CD4-positive, CD25-positive, alpha-beta regulatory T cell (primary cell): ENCODE data around the gene TRA2B. TPM values are rescaled to one million over a fixed set of nuclear protein-coding genes. Genes with fewer than 3 reads are reported as not detected.

Experiments used
- ATAC-seq, 2 donors: fragments of 150-1000 bp; cut with Tn5 transposase; one replicate each; pipeline ENCODE4 v1.10.0; 2021; ENCODE audit warnings: low read depth in 2 of 2, moderate number of reproducible peaks in 2 of 2, moderate library complexity in 1 of 2
- DNase-seq, 3 donors: peaks; one replicate each; pipeline versions ENCODE4 v3.0.0 to v3.0.0-alpha.2; 2012 to 2022; ENCODE audit warnings: mixed read lengths in 1 of 3
- H3K27ac ChIP-seq: one replicate; pipeline ENCODE4 v1.7.0; 2013; ENCODE audit warnings: mild to moderate bottlenecking, low read length; ENCODE audit not compliant: insufficient read depth, poor library complexity, severe bottlenecking
- H3K27me3 ChIP-seq: one replicate; pipeline ENCODE4 v1.7.0; 2013; ENCODE audit warnings: low read length; ENCODE audit not compliant: control insufficient read depth, insufficient read depth
- H3K36me3 ChIP-seq: one replicate; pipeline ENCODE4 v1.7.0; 2013; ENCODE audit warnings: mild to moderate bottlenecking, low read length, moderate library complexity; ENCODE audit not compliant: control insufficient read depth, insufficient read depth
- H3K4me1 ChIP-seq: 2 replicates; pipeline ENCODE4 v1.7.0; 2013; ENCODE audit warnings: mild to moderate bottlenecking, low read length; ENCODE audit not compliant: insufficient read depth, control insufficient read depth, poor library complexity, severe bottlenecking
- H3K4me3 ChIP-seq: one replicate; pipeline ENCODE4 v1.7.0; 2013; ENCODE audit warnings: low read depth, mild to moderate bottlenecking, low read length, moderate library complexity
- H3K9me3 ChIP-seq, 2 experiments: 1 replicate in 1 of 2; 2 replicates in 1 of 2; pipeline ENCODE4 v1.7.0; 2013; ENCODE audit warnings: low read length in 2 of 2, mild to moderate bottlenecking in 1 of 2, moderate library complexity in 1 of 2; ENCODE audit not compliant: control insufficient read depth in 2 of 2
- H3K27ac Mint-ChIP-seq, 3 donors: one replicate each; pipeline ENCODE4 v1.8.0; 2020 to 2022; ENCODE audit warnings: mild to moderate bottlenecking in 3 of 3, mixed read lengths in 3 of 3, moderate library complexity in 2 of 3
- H3K27me3 Mint-ChIP-seq: one replicate; pipeline ENCODE4 v1.8.0; 2022; ENCODE audit warnings: mild to moderate bottlenecking, mixed read lengths
- H3K36me3 Mint-ChIP-seq: one replicate; pipeline ENCODE4 v1.8.0; 2020; ENCODE audit warnings: mixed read lengths
- H3K4me1 Mint-ChIP-seq, 4 donors: one replicate each; pipeline ENCODE4 v1.8.0; 2020 to 2022; ENCODE audit warnings: mixed read lengths in 4 of 4, mild to moderate bottlenecking in 1 of 4
- H3K4me3 Mint-ChIP-seq, 4 donors: one replicate each; pipeline ENCODE4 v1.8.0; 2020 to 2022; ENCODE audit warnings: mild to moderate bottlenecking in 4 of 4, mixed read lengths in 4 of 4, moderate library complexity in 3 of 4
- H3K9me3 Mint-ChIP-seq, 7 donors: one replicate each; pipeline ENCODE4 v1.8.0; 2020 to 2022; ENCODE audit warnings: mixed read lengths in 7 of 7, mild to moderate bottlenecking in 3 of 7, moderate library complexity in 2 of 7
- polyA plus RNA-seq, 4 donors: library from polyadenylated mRNA; unstranded; fragments of 300-500 nt; fragmentation: Illumina TruSeq; gene quantifications; one replicate each; pipeline ENCODE4 v1.2.3, GENCODE V29; 2021
- total RNA-seq: library from RNA; stranded (reverse); gene quantifications from one replicate; pipeline ENCODE4 v1.2.3, GENCODE V29; 2022

TRA2B gene
- total and polyA plus RNA-seq, 5 donors from 2014 or later: 187 to 631 (median 218) TPM

DNA sequence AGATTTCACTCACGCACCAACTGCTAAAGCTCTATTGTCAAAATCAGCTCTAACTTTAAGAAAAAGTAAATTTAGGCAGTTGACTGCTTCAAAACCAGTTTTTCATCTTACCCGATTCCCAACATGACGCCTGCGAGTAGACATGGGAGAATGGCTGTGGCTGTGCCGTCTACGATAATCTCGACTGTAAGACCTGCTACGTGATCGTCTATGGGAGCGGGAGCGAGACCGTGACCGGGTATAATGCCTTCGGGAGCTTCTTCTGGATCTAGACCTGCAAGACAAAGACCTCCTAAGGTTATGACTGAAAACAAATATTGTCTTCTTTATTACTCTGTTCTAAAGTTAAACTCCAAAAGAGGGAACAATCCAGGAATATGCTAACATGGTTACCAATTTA lies 12.5 kb downstream of the TRA2B start:
- Mint-ChIP-seq H3K4me3 (peak overlapping the region in 3 of 4 donors; percentile 27 to 98 (median 38)), H3K27me3 (no peaks in the 10 kb centered on the region), H3K9me3 (no peaks in the 10 kb centered on the region), H3K27ac (peak overlapping the region in 1 of 3 donors; percentile 63), H3K4me1 (peaks cover 58 to 76% (median 69%) of the 10 kb centered on the region in 4 donors), H3K36me3 (peaks cover 73% of the 10 kb centered on the region)
- Histone ChIP-seq H3K27ac (no peak overlapping the region), H3K4me1 (peaks cover 53% of the 10 kb centered on the region), H3K4me3 (peak overlapping the region; percentile 97), H3K27me3 (no peaks in the 10 kb centered on the region), H3K36me3 (peaks cover 89% of the 10 kb centered on the region), H3K9me3 (no peaks in the 10 kb centered on the region)
- no peak for DNase-seq
- ATAC-seq: no peak

DNA sequence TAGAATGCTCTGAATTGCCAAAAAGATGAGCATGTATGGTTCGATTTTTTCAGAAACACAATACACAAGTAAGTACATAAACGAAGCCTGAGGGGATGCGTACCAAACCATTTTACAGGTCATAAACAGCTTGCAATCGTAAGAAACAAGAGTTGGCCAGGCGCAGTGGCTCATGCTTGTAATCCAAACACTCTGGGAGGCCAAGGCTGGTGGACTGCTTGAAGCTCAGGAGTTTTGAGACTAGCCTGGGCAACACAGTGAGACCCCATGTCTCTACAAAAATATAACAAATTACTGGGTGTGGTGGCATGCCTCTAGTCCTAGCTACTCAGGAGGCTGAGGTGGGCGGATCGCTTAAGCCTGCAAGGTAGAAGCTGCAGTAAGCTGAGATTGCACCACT lies 13.4 kb downstream of the TRA2B start:
- DNase-seq: no peak
- peaks cover 52 to 66% (median 60%) of the 10 kb centered on the region in 4 donors for H3K4me1 Mint-ChIP-seq
- H3K27ac Mint-ChIP-seq: peak overlapping the region in 2 of 3 donors; percentile 18 to 48
- no peaks in the 10 kb centered on the region for H3K9me3 ChIP-seq
- no peak overlapping the region for H3K4me3 ChIP-seq
- H3K36me3 ChIP-seq: peaks cover 92% of the 10 kb centered on the region
- ATAC-seq: no peak
- no peaks in the 10 kb centered on the region for H3K9me3 Mint-ChIP-seq
- H3K36me3 Mint-ChIP-seq: peaks cover 69% of the 10 kb centered on the region
- H3K27ac ChIP-seq: no peak overlapping the region
- H3K27me3 ChIP-seq: no peaks in the 10 kb centered on the region
- no peaks in the 10 kb centered on the region for H3K27me3 Mint-ChIP-seq
- peak overlapping the region in 2 of 4 donors; percentile 28 to 59 for H3K4me3 Mint-ChIP-seq
- H3K4me1 ChIP-seq: peaks cover 43% of the 10 kb centered on the region

DNA sequence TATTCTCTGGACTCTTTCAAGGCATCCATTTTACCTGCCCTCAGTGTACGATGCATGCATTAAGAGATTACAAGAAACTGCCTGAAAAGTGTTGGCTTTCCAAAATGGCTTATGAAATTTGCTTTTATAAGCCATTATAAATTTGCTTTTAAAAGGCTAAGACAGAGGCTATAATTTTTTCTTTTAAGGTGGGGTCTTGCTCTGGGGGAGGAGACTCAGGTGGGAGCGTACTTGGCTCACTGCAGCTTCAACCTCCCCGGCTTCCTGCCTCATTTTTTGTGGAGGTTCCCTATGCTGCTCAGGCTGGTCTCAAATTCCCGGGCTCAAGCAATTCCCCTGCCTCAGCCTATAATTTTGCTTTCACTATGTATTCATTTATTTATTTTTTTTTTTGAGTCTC lies 17.6 kb downstream of the TRA2B start:
- H3K4me1 Mint-ChIP-seq: peaks cover 24 to 31% (median 27%) of the 10 kb centered on the region in 4 donors
- H3K27me3 Mint-ChIP-seq: no peaks in the 10 kb centered on the region
- Histone ChIP-seq H3K36me3 (peaks cover 98% of the 10 kb centered on the region), H3K4me3 (no peak overlapping the region), H3K27me3 (no peaks in the 10 kb centered on the region), H3K4me1 (peaks cover 3% of the 10 kb centered on the region), H3K27ac (no peak overlapping the region), H3K9me3 (no peaks in the 10 kb centered on the region)
- ATAC-seq: no peak
- no peaks in the 10 kb centered on the region for H3K9me3 Mint-ChIP-seq
- DNase-seq: no peak
- peaks cover 68% of the 10 kb centered on the region for H3K36me3 Mint-ChIP-seq
- H3K27ac Mint-ChIP-seq: no peak overlapping the region
- no peak overlapping the region for H3K4me3 Mint-ChIP-seq

DNA sequence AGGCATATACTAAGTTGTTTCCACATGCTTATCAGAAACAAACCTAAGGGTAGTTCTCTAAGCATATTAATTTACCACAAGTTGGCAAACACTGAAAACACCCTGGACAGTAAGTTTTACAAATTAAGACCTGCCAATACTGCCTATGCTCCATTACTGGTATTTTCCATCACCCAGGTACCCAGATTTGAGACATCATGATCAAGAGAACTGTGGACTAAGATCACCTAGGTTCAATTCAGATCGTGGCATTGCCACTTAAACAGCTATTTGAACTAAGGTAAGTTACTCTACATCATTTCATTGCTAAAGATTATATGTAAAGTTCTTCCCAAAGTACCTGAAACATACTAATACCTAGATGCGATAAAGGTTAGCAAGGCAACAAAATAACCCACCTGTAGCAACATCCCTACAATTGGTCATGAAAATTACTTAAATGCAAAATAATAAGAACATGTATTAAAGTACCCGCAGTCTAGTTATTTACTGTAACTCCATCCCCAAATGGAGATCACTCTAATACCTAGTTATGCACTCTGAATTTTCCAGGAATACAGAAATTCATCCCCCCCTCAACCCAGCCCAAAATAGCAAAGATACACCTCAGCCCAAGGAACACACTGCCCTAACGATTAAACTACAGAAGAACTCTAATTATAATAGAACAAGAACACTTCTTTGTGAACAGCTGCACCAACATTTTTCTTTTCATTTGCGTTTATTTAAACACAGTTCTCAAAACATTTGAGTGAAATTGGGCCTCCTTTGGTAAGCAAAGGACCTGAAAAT lies 21.6 kb downstream of the TRA2B start:
- Histone ChIP-seq H3K9me3 (no peaks in the 10 kb centered on the region), H3K27me3 (no peaks in the 10 kb centered on the region), H3K36me3 (peaks cover 76% of the 10 kb centered on the region), H3K4me3 (no peak overlapping the region), H3K27ac (no peak overlapping the region), H3K4me1 (no peaks in the 10 kb centered on the region)
- H3K4me1 Mint-ChIP-seq: peaks cover 2 to 19% (median 5%) of the 10 kb centered on the region in 4 donors
- ATAC-seq: no peak
- no peaks in the 10 kb centered on the region for H3K9me3 Mint-ChIP-seq
- DNase-seq: no peak
- H3K4me3 Mint-ChIP-seq: no peak overlapping the region
- peaks cover 4% of the 10 kb centered on the region for H3K27me3 Mint-ChIP-seq
- H3K36me3 Mint-ChIP-seq: peaks cover 45% of the 10 kb centered on the region
- H3K27ac Mint-ChIP-seq: peak overlapping the region in 1 of 3 donors; percentile 3

DNA sequence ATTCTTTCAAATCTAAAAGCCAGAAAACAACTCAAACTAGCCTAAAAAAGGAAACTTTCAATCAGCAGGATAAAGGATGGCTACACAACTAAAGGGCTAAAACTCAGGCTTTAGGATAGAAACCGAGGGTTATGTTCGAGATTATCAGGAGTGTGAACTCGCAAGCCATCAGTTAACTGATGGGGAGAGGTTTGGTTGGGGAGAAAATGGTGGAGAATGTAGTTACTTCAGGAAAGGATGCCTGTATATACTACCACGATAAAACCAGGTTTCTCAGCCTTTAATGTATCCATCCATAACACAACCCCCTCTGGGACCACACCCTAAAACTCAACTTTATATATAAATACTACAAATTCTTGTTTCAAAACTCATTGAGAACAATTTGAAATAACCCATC lies 22.2 kb downstream of the TRA2B start:
- Histone ChIP-seq H3K36me3 (peaks cover 70% of the 10 kb centered on the region), H3K4me3 (no peak overlapping the region), H3K27me3 (no peaks in the 10 kb centered on the region), H3K27ac (no peak overlapping the region), H3K4me1 (no peaks in the 10 kb centered on the region), H3K9me3 (no peaks in the 10 kb centered on the region)
- no peaks in the 10 kb centered on the region for H3K9me3 Mint-ChIP-seq
- H3K27ac Mint-ChIP-seq: peak overlapping the region in 2 of 3 donors; percentile 12 to 57
- ATAC-seq: no peak
- DNase-seq: no peak
- peaks cover 4% of the 10 kb centered on the region for H3K27me3 Mint-ChIP-seq
- no peak overlapping the region for H3K4me3 Mint-ChIP-seq
- H3K4me1 Mint-ChIP-seq: peaks cover 2 to 19% (median 7%) of the 10 kb centered on the region in 4 donors
- H3K36me3 Mint-ChIP-seq: peaks cover 41% of the 10 kb centered on the region

DNA sequence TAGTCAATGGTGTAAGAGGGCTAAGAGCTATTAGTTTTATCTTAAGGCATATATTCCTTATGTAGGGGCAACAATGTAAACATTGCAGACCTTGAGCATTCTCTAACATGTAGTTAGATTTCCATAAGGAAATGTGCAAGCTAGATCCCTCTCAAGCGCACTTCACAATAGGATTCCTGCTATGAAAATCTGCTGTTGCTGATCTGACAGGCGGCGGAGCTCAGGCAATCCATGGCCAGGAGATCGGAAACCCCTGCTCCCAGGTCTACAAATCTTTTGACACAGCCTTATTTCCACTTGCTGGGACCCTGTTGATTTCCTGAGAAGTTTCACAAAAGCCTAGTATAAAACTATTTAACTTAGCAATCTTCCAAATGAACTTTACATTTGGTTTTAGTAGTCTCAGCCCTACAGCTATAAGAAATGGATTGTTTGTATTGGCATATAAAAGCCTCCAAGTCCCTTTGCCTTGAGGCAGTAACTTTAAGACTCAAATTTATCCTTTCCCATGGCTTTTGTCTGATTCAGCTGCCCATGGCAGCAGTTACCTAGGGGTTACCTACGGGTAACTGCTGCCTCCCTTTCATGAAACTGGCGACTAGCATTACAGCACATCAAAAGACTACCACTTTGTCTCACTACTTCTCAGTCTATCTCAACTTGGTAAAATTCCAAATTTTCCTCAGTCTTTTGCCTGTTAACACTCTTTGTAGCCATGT lies 22.7 kb downstream of the TRA2B start:
- no peaks in the 10 kb centered on the region for H3K9me3 ChIP-seq
- DNase-seq (no peak), ATAC-seq (no peak)
- H3K4me1 ChIP-seq: no peaks in the 10 kb centered on the region
- Mint-ChIP-seq H3K36me3 (peaks cover 41% of the 10 kb centered on the region), H3K4me1 (peaks cover 7 to 20% (median 12%) of the 10 kb centered on the region in 4 donors), H3K27me3 (peaks cover 4% of the 10 kb centered on the region), H3K4me3 (no peak overlapping the region), H3K9me3 (no peaks in the 10 kb centered on the region), H3K27ac (peak overlapping the region; percentile 9 to 57 (median 12))
- H3K36me3 ChIP-seq: peaks cover 64% of the 10 kb centered on the region
- H3K4me3 ChIP-seq: no peak overlapping the region
- H3K27me3 ChIP-seq: no peaks in the 10 kb centered on the region
- no peak overlapping the region for H3K27ac ChIP-seq

DNA sequence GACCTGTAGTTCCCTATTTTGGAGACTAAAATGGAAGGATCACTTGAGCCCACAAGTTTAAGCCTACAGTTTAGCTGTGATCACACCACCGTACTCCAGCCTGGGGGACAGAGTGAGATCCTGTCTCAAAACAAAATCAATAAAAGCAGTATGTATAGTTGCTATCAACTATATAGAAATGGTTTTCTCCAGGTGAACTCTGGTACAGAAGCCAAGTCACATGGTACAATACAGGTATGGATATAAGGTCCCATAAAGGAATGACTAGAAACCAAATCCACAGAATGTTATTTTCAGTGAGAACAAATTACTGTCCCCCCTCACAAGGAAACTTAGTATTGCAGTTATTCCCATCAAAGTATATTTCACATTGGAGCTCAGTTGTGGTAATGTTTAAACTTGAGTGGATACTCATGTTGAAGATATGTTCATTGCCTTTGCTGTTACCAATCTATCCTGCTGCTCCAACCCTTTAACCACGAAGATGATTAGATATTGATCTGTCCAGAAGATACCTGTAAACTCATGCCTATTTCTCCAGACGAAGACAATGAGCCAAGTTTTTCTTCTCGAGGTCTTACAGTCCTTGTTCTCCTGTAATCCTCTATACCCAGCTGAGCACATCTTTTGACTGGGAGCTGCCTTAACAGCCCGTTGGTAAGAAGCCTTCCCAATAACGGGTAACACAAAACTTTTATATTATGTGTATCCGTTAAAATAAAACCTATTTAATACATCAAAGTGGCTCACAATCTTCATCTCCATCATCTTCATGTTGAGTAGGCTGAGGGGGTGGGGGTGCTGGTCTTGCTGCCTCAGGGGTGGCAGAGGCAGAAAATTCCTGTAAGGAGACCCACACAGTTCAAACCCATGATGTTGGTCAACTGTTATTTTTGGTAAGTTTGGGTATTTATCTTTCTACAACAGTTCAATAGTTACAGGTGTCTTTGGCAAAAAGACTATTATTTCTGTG lies 24.6 kb downstream of the TRA2B start:
- Mint-ChIP-seq H3K27me3 (peaks cover 4% of the 10 kb centered on the region), H3K4me1 (peaks cover 8 to 18% (median 12%) of the 10 kb centered on the region in 4 donors), H3K9me3 (peaks cover 0 to 1% (median 0%) of the 10 kb centered on the region in 7 donors), H3K27ac (peak overlapping the region in 2 of 3 donors; percentile 67 to 79), H3K4me3 (peak overlapping the region in 2 of 4 donors; percentile 18 to 90), H3K36me3 (peaks cover 34% of the 10 kb centered on the region)
- no peak overlapping the region for H3K27ac ChIP-seq
- no peak overlapping the region for H3K4me3 ChIP-seq
- H3K4me1 ChIP-seq: no peaks in the 10 kb centered on the region
- ATAC-seq: peak; percentile 13 to 25
- peaks cover 45% of the 10 kb centered on the region for H3K36me3 ChIP-seq
- no peak for DNase-seq
- no peaks in the 10 kb centered on the region for H3K9me3 ChIP-seq
- no peaks in the 10 kb centered on the region for H3K27me3 ChIP-seq
